Activated CD4-positive, alpha-beta T cell treated with anti-CD3 and anti-CD28 coated beads, Interleukin-2, Interleukin-6, amounts not matched to agents 100 ng/mL and 50 ng/mL, durations not matched to agents 16 hours and 8 hours (primary cell): ENCODE data around the gene KCNJ1.

ENCODE experiments used
- DNase-seq: peaks from one replicate; pipeline ENCODE4 v3.0.0-alpha.2; 2020

The KCNJ1 gene

DNA sequence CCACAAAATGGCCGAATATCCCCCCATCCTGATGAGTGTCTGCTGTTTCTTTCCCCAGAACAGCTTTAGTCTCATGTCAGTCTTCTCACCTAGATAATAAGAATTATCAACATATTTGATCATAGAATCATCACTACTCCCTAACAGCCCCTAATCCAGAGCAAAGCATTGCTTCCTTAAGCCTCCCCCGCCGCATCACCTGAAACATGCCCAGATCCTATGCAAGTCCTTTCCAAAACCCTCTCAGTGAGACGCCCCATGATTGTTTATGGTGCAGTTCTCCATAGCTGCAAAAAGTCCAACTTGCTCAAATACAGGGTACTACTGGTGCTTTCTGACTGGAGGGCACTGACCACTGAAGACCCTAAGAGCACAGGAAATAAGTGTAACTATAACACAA is 20.1 kb downstream of the KCNJ1 start:
- no peak for DNase-seq

DNA sequence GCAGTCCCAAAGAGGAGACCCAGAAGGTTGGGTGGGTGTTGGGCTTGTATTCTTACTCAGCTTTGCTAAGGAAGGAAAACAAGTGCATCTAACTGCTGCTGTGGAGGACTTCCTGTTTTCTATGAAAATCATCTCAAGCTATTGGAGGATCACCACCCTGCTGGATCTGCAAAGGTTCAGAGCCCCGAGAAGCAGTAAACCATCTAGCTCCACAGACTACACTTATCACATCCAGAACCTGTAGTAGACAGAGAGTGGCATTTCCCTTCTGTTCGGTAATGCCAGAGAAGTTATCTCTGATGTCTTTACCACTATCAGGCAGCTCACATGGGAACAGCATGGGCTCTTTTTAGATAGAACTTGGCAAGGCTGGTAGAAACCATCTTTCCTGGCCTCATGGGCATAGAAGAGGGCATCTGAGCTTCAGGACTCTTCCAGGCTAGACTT is 21.7 kb downstream of the KCNJ1 start:
- peak; percentile 18 for DNase-seq

DNA sequence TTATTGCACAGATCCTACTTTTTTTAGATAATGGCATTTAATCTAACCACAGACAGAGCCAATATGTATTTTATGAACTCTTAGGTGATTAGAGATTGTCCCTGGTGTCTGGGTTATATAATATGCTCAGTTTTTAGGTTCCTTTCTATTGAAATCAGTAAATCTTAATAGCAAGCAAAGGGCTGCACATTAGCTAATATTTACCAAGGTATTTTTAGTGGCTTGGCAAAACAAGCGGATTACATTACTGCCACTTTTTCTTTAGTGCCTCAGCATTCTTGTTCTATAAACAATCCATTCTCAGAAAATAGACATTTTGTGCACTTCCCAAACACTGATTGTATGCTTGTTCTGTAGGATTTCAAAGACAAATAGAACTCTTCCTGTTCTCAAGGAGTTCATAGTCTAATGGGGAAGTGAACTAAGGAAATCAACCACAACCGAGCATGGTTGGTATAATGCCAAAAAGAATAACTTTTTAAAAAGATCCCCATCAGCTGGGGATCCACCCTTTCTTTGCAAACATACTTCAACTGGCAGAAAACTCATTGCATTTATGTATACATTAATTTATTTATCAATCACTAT is 23.8 kb downstream of the KCNJ1 start:
- no peak for DNase-seq

DNA sequence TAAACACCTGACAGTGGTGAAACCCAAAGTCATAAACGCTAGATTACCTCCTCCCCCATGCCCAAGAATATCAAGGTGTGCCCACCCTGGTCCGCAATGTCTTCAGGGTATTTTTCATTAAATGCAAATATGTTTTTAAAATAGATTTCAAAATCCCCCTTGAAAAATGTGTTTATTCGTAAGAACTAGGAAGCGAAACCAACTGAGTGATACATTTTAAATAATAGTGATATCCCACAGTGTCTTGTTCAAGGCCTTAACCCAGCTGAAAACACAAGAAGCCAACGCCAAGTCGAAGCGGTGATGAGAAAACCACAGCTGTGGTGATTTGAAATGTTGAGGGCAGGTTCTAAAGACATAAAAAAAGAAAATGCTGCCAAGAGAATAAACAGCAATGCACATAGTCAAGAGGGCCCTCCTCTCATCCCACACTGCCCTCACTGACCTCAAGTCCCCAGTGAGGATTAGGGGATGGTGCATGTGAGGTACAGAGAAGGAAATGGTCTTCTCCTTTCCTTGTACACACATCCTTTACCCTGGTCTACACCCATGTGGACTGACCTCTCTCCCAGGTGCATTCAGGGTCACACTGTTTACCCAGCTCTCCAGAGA is 25.5 kb downstream of the KCNJ1 start:
- no peak for DNase-seq

DNA sequence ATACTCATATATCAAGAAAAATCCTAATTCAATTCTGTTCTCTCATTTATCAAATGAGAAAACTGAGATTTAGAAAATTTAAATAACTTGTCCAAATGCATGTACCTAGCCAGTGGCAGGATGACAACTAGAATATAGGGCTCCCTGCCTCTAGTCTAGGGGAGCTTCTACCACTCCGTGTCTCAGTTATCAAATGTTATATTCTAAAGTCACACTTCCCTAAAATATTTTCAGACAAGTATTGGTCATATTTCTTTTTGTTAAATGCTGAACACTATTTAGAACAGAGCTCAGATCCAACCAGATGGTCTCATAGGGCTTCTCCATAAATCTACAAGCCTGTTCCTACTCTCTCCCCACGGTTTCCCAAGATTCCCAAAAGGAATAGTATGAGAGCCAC is 26.3 kb downstream of the KCNJ1 start:
- no peak for DNase-seq

DNA sequence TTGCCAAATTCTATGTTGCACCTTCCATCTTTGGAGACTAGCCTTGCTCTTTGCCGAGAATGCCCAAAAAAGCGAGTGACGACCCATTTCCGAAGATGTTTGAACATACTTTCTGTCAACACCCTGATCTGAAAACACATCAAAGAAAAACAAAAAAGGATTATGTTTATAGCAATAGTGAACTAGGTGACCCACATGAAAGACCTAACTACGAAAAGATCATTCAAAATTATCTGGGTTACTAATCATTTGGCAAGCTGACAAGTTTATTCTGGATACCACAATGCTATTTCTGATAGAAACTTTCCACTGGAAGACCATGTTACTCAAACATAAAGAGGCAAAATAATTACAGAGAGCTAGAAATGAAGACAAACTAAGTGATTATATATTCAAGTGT is 27.0 kb downstream of the KCNJ1 start:
- no peak for DNase-seq

DNA sequence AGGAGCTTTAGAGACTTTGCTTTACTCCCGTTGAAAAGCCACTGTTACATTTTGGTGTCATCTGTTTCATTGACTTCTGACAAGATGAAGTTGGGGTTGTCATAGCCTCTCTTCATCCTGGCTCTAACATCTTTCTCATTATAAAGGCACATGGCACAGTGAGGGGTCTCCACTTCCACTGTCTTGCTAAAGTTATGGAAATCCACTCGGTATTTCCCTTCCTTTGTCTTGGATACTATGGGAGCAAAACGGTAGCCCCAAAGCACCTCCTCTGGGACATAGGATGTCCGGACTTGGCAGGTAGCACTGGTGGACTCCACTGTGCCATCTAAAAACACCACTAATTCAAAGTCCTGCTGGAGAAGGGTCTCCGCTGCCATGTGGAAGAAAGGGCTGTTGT is 28.0 kb downstream of the KCNJ1 start:
- no peak for DNase-seq

DNA sequence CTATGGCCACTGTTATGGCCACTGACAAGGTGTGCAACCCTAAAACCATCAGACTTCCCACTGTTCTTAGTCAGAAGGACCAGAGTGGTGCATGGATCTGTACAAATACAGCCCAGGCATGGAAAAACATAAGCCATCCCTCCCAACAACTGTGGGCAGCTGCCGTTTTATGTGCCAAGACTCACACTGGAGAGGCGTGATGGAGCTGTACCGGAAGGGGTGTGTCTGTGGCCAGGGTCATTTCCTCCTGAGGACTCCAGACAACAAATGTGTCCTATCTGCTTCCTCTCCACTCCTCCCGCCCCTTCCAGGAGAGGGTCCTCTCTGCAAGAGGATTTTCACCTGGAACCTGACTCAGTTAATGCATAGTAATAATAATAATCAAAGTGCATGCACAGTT is 29.5 kb downstream of the KCNJ1 start:
- peak; percentile 23 for DNase-seq

DNA sequence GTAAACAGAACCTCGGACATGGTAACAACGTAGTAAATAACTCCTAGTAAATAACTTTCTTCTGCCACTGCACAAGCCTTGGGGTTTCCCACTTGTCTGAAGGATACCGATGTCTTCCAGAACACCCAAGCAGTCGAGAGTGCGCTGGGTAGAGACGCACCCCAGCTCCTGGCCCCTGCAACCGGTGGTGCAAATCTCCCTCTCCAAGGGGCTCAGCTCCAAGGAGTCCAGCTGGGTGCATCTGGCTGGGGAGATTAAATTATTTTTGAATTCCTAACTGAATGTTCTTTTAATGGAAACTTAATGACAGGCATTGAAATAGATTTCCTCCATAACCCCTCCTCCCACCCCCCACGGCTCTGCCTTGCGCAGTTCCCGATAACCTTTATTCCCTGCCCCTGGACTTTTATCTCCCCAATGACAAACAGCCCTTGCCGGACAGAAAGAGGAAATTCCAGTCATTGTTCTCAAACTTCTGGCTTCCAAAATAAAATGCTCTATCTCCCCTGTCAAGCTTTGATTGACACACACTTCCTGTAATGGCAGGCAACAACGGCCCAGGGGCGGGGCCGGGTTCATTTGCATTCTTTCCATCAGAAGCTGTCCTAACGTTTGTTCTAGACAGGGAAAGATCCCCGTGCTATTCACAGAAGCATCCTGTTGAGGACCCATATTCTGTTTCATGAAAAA is 31.2 kb downstream of the KCNJ1 start:
- no peak for DNase-seq

DNA sequence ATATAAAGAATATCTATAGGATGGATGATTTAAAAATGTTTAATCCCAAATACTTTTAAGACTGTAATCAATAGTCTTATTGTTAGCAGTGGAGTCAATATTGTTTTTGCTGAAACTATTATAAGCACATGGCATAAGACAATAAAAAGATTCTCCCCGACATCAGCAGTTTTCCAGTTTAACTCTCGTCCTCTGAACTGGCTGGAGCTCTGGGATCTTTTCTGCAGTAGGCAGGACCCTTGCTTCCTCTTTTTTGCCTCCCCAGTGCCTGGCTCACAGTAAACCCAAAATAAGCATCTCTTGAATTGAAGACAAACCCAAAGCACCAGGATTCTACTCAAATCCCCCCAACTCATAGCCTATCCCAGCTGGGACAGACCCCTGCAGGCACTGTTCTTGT is 32.9 kb downstream of the KCNJ1 start:
- no peak for DNase-seq

DNA sequence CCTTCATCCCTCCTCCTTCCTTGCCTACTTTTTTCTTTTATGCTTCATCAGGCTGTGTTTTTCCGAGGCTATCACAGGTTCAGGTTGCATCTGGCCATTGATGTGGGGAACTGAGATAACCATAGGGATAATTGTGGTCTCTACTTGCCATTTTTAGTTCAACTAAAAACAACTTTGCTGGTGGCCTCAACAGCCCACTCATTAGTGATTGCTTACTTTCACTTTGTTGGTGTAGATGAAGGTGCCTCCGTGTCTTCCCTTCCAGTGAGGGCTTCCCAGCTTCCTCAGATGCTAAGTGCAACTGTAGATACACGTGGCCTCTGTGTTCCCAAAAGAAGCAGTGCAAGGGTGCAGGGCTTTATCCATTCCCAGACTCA is 35.0 kb downstream of the KCNJ1 start:
- no peak for DNase-seq

DNA sequence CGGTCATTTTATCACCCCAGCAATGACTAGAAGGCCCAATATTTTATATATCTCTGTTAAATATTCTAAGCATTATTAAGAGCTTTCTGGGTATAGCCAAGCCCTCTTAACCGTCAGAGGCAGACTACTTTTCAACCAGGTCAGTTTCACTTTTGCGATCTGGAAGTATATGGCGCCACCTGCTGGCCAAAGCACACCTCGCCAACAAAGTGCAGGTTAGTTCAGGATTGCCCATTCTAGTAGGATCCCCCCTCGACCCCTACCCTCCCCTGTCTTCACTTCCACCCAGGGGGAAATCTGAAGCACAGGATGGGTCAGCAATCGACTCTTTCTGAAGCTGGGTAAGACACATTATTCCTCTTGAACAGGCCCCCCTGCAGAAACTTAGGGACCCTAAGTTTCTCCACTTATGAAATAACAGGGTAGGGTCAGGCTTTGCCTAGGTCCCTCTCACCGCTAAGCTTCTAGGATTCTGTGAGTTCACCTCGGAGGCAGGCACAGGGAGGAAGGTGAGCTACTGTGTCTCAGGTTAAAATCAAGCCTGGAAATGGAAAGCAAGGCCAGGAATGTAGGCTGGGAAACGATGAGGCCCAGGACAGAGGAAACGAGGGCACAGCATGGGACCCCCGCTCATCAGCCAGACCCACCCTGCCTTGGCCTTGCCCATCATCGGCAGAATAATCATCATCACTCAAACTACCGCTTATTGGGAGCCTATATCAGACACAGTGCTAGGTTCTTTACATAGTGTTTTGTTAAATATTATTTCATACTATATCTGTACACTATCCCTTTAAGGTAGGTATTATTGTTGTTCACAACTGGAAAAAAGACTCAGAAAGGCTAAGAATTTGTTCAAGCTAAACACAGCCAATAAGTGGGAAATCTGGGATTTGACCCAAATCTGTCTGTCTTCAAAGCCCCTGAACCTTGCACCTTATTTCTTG is 35.6 kb downstream of the KCNJ1 start:
- peak; percentile 91 for DNase-seq

DNA sequence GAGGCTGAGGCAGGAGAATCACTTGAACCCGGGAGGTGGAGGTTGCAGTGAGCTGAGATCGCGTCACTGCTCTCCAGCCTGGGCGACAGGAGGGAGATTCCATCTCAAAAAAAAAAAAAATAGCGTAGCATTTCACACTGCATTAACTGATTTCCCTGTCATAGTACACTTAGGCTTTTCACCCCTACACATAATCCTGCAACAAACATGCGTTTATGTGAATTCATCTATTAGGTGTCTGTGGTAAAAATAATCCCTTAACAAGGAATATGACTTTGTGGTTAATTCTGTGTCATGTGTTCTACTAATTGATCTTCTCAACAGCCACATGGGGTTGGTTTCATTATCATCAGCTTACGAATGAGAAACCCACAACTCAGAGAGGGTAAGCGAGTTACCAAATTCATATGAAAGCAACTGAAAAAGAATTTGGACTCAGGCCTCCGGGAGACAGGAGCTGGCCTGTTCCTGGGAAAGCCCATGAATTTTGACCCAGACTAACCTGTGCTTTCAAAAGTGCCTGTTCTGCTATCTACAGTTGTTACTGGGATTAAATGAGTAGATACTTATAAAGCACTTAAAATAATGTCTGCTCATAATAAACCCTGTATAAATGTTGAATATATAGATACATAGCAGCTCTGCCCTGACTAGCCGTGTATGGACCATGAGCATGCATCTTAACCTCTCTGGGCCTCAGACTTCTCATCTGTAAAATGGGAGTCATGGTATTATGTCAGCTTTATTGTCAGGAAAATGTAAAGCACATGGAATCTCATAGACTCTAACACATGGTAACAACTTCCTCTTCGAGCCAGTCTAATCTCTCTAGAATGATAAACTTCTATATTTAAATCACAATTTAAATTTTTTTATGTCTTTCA is 36.6 kb downstream of the KCNJ1 start:
- DNase-seq, result peak; percentile 36

DNA sequence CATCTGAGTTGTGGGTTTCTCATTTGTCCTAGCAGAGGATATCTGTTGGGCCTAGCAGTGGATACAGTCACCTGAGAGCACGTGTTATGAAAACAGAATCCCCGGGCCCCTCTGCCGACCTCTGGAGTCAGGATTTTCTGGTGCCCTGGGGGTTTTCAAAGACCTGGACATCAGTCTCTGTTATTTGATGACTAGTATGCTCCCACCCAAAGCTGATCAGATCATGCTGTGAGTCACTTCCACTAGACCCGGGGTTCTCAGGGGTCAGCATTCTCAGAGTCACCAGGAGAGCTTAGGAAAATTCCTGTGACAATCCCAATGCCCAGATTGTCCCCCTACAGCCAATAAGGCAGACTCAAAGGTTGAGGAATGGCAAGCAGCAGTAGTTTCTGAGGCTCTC is 38.7 kb downstream of the KCNJ1 start:
- no peak for DNase-seq

DNA sequence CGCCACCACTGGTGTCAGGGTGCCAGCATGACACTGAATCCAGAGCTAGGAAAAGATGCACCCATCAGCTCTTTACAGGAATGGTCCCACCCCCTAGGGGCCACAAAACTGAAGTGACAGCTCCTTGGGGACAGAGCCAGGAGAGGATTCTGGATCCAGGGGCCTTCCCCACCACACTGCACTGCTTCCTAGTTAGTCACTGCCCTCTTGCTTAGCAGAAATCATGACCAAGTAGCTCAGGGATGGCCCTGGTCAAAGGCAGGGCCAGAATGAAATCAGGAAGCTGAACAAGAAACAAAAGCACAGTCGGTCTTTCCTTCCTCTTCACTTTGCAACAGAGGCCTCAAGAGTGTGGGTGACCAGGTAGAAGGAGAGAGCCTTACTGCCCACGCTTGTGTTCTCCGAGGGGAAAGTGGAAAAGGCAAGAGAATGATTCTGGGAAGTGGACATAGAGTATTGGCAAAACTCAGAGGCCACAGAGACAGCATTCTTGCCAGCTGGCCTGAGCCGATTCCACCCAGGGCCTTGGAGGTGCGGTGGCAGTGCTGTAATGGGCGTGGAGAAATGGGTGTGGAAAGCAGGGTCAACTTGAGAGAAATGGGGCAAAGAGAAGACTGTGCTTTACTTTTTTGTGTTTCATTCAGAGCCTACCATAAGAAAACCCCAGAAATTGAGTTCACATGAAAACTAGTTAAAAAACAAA is 39.8 kb downstream of the KCNJ1 start:
- DNase-seq, result no peak

DNA sequence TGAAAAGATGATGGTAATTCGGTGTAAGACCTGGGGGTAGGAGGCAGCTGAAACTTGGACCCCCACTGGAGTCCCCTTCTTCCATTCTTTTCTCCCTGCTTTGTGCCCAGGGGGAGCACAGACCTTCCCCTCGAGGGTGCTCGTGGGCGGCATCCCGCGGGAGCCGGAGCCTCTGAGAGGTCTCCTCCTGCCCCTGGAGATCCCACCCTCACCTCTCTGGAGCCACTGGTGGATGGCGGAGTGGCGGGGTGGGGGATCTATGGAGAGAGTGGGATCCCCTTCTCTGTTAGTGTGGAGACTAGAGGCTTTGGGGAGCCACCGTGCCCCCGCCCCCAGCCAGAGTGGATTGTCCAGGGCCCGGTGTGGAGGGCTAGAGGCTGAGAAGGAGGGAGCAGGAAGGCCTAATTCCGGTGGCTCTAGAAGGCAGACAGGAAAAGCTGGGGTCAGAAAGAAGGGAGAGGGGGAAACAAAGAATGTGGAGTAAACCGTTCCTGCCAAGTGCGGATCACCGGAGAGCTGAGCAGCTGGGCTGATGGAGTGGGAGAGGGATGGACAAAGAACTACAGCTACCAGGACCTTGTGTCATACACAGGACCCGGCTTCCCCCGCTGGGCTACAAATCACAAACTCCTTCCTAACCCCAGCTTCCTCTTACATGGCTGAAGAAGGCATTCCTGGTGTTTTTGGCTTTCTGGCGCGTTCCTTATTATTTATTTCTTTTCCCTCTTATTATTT is 41.9 kb downstream of the KCNJ1 start:
- no peak for DNase-seq

DNA sequence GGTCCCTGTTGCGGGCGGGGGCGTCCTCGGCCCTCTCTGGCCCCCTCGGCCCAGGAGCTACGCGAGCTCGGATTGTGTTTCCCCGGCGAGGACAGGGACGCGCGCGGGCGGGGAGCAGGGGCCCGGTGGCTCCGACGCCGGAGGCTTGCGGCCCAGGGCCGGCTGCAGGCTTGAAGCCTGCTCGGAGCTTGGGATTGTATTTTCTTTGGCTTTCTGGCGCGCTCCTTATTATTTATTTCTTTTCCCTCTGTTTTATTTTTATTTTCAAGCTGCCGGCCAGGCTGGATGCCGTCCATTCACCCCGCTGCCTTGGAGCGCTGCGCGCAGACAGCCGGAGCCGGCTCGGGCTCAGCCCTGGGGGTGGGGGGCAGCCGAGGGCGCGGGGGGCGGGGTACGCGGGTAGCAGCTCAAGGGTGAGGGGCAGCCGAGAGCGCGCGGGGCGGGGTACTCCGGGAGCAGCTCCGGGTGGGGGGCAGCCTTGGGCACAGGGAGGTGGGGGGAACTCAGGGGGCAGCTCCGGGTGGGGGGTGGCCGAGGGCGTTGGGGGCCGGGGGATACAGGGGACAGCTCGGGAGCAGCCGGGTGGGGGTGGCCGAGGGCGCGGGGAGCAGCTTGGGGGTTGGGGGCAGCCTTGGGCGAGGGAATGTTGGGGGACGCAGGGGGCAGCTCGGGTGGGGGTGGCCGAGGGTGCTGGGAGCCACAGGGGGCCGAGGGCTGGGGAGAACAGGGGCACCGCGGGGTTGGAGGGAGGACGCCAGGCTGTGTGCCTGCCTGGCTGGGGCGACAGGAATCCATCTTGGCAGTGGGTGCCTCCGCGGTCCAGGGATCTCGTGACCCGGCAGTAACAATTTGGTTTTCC is 42.7 kb downstream of the KCNJ1 start:
- DNase-seq, result no peak

DNA sequence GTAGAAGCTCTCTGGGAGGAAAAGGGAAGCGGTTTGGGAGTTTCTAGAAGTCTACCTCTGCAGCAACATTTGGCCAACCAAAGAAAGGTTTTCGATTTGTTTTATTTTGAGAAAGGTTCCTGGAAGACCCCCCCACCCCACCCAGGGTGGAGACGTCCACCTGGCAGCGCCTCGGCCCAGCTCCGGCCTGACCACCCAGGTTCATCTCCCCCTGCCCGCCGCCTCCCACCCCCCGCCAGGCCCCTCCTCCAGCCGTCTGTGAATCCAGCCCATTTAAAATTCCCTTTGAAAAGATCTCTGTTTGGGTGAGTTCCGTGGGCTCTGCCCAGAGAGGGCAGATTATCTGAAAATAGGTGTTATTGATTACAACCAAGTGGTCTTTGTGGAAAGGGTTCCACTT is 43.3 kb downstream of the KCNJ1 start:
- no peak for DNase-seq

DNA sequence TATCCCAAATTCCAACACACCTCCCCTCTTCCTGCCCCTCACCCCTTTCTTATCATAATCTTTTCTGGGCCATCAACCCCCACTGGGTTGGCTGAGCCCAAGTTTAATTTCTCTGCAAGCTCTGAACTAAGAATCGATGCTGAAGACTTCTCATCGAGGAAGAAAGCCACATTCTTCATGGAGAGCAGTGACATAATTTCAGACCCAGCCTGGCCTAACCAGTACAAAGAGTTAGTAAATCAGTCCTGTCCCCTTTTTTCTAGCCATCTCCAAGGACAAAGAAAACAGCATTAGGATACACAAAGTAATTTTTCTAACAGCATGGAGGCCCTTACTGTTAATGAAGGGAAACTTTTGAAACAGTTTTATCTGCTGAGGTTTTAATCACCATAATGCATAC is 45.0 kb downstream of the KCNJ1 start:
- no peak for DNase-seq

DNA sequence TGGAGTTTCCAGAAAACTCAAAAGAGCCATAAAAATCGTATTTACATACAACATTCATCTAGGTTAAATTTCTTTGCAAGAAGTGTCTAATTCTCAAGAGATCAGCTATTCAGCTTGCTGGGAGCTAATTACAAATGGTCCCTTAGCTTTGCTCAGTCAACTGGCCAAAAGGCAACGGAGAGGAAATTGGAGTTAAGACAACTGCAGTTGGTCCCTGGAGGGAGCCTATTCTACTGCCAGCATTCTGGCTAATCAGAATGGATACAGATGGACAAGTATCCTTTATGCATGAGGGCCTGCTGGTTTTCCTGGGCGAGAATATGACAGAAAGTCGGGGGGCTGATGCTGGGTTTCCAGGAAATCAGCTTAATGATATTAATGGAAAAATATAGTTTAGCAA is 45.5 kb downstream of the KCNJ1 start:
- no peak for DNase-seq
